ENCODE measurements around the gene DLGAP4.
"Not testable (repeated sequence)": the region's sequence is repeated elsewhere in the genome, so short reads cannot be mapped to it uniquely, and the experiment has no call there.

The DLGAP4 gene

DNA sequence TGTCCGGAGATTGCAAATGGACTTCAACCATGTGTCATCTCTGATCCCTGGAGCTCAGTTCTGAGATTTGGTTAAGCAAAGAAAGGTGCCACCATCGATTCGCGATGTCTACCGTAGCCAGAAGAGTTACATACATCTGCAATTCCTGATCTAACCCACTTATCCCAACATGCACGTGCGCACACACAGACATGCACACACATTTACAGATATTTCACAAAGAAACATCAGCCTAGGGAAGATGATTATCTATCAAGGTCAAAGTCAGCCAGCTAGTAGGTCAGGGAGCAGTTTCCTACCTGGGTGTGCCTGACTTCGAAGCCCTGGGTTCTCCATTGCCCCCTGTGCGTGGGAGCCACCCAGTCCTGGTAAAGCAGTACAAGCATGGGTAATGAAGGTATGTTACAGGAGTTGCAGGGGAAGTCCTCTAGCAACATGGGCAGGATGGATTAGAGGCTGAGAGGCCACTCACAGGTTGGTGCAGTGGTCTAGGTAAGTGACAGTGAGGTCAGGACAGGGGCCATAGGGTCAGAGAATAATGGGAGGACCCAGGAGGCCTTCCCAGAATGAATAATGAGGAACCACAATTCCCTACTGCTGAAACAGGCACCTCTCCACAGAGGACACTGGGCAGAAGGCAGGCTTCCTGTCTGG, 150.0 kb downstream of the DLGAP4 start:
- DNase-seq: no peak

DNA sequence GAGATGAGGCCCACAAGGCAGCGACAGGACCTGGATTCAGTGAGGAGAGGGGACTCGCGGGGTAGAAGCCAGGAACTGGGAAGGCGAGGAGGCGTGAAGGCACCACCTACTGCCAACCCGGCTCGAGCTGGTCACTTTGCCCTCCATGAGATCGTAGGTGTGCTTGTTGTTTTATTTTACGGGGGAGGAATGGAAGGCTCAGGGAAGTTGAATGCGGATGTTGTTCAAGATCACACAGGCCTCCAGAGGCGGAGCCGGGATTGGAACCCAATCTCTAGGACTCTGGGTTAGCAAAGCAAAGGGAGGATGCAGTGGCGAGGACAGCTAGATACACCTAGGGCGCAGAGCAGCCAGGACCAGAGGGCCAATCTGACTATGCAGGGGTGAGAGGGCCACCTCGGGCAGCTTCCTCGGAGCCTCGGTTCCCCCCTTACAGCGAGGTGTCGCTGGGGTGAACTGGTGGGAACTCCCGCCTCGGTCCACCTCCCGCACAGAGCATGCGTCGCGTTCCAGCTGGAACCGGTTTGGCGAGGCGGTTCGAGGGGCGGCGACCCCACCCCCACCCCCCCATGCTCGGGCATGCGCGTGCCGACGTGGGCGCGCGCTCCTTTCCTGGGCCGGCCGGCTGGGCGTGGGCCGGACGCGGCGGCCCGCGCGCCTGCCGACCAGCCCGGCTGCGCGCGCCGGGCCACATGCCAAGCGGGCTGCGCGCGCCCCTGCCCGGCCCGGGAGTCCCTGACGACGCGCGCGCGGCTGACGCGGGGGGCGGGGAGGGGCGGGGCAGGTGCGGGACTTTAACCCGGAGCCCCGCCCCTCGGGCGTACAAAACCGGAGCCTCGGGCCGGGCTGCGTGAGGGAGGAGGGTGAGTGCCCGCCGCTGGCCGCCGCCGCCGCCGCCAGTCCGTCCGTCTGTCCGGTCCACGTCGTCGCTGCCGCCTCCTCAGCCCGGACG, 154.8 kb downstream of the DLGAP4 start:
- peak; percentile 76 to 98 (median 94) for DNase-seq

DNA sequence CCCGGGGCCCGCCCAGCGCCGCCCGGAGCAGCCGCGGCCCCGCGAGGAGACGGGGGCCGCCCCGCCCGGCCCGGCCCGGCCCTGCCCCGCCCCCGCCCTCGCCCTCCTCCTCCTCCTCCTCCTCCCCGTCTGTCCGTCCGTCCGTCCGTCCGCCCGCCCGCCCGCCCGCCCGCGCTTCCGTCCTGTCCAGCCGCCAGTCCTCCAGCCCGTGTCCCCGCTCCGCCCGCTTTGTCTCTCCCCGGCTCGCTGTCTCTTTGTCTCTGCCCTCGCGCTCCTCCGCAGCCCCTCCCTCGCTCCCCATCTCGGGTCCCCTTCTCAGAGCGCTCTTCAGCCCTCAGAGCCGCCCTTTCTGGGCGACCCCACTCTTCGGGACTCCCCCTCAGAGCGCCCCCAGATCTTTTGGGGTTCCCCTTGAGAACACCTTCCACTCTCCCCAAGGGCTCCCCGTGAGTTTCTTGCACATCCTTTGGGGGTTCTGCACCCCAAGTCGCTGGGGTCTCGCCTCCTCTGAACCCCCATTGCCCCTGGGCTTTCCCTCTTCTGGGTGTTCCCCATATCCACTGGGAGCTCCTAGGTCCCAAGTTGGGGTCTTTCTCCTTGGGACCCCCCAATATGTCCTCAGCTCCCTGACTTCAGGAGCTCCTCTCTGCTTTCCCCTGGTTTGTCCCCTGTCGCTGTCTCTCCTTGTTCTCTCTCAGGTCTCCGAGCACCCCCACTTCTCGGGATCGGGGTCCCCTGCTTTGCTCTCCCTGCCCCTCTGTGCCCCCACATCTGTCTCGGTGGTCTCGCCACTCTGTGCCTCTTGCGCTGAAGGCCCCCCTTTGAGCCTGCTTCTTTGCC, 155.7 kb downstream of the DLGAP4 start:
- peak in 6 of 14 donors; percentile 59 to 74 (median 66) for DNase-seq

DNA sequence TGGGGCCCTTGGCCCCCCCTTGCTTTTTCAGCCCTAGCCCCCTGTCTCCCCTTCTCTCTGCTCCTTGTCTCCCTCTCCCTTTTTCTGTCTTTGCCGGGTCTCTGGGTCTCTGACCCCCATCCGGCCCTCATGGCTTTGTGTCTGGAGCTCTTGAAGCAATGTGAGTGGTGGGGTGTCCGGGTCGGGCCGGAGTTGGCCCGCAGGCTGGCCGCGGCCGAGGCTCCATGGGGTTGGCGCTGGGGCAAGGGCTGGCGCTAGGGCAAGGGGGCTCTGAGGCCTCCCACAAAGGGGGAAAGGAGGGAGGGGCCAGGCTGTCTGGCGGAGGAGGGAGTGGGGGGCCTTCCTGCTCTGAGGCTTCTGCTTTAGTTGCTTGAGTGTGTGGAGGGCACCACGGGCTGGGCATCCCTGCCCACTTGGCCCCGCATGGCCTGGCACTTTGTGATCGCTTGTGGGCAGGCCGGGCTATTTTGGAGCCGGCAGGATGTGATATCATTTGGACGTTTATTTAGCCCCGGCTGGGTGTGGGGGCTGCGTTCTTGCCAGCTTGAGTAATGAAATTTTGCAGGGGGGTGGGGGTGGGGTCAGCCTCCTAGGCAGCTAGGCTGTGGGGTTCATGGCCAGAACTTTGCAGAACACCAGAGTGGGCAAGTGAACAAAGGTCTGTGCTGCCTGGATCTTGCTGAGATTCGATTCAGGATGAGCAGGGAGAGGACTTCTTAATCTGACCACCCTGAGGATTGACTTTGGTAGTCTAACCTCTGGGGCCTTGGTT, 156.5 kb downstream of the DLGAP4 start:
- DNase-seq: peak in 7 of 14 donors; percentile 7 to 60 (median 29)

DNA sequence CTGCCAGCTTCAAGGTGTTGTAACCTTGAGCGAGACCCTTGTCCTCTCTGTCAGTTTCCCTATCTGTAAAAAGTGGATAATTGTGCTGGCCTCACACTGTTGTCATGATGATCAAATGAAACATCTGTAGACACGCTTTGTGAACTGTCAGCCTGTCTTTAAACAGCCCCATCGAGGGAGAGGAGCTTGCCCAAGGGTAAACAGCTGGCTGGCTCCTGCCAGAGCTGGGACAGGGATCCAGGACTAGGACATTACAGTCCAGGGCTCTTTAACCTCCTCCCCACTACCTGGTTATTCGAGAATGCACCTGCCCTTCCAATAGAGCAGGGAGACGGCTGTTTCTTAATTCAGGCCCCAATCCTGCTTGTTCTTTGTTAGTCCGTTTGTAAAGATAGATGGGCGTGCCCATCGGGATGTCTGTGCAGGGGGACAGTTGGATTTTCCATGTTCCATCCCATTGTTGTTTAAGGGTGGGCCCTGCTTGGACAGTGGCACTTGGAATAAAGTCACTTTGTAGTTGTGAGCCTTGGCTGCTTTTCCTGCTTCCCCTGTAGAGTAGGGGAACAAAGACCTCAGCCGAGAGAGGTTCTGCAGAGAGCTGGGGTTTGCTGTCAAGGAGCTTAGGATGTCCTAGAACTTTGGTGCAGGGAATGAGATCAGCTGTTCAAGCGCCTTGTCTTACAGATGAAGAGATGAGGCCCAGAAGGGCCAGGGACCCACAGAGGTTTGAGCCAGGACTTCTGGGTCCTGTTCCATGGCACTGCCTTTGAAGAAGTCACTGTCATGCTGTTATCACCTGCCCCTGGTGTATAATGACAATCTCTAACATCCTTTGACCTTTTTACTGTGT, 157.3 kb downstream of the DLGAP4 start:
- DNase-seq: no peak

DNA sequence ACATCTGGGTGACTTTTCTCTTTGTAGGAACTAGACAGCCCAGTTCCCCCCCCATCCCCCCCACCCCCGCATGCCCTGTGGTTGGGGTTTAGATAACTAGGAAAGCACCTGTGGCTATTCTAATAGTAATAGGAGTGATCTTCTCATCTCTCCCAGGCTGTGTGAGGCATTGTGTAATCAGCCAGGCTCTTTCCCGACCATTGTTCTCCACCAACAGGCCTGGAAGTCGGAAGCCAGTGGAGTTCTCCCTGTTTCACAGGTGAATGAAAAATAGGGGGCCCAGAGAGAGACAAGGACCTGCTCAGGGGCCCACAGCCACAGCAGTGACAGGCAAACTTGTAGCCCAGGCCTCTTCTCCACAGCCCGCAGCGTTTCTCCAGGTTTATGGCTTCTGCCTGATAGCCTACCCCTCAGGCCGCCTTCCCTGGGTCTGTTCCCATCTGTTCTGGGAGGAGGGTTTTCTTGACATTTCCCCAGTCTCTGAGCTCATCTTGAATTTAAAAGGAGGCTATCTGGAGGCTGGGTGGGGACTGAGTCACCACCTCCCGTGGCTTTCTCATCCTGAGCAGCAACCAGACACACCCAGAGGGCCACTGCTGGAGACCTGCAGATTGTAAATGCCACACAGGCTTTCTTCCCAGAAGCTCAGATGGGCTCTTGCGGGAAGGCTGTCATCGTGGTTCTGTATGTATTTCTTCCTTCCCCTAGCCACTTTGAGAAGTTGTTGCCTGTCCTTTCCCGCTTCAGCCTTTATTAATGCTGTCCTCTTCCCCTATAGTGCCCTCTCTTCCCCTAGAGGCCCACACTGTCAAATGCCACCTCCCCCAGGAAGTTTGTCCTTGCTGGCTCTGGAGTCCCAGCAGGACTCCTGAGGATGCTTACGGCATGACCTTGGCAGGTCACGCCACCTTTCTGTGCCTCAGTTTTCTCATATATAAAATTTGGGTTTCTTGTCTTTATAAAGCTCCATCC, 159.3 kb downstream of the DLGAP4 start:
- peak in 2 of 14 donors; percentile 11 to 37 for DNase-seq

DNA sequence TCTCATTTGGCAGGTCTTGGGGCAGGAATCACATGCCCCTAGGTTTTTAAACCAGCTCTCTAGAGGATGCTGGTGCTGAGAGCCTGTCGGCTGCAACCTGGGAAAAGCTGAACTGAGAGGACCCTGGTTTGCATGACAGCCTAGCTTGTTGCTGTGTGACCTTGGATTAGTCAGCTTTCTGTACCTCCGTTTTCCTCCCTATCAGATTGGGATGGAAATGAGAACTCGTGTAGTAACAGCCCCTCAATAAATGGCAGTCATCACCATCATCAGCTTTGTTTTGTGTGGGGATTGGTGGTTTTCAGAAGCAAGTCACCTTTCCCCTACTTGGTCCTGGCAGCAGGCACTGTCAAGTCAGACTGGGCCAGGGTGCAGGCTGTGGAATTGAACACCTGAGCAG, 159.9 kb downstream of the DLGAP4 start:
- DNase-seq: no peak

DNA sequence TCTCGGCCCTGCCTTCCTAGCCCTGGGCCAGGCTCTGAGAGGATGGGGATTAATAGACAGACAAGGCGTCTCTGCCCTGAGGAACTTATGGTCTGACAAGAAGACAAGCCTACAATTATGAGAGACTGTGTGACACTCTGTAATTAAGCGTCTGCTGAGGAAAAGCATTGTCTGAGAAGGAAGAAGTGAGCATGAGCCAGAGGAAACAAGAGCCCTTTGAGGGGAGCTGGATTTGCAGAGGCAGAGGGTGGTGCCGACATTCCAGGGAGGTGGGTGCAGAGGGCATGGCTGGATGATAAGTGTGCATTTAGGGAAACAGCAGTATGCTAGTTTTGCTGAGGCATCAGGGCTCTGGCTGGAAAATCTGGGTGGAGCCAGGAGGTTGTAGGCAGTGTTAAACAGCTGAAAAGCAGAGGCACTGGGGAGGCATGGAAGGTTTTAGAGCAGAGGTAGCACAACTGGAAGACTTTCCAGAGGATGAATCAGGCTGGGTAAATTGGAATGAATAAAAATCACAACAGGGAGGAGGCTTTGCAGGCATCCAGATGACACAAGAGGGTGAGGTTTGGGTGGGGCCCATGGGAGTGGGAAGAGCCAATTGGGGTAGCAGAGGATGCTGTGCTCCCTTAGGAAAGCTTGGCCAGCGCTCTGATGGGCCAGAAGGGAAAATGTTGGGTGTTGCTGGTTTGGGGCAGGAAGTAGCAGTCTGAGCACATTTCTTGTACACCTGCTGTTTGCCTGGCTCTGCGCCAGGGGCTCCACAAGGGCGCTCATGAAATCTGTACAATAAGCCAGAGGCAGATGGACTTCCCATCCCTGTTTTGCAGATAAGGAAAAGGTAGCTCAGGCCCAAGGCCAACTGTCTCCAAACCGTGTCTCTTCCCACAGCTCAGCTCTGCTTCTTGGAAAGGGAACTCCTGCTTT, 161.2 kb downstream of the DLGAP4 start:
- DNase-seq: peak in 5 of 14 donors; percentile 10 to 87 (median 19)

DNA sequence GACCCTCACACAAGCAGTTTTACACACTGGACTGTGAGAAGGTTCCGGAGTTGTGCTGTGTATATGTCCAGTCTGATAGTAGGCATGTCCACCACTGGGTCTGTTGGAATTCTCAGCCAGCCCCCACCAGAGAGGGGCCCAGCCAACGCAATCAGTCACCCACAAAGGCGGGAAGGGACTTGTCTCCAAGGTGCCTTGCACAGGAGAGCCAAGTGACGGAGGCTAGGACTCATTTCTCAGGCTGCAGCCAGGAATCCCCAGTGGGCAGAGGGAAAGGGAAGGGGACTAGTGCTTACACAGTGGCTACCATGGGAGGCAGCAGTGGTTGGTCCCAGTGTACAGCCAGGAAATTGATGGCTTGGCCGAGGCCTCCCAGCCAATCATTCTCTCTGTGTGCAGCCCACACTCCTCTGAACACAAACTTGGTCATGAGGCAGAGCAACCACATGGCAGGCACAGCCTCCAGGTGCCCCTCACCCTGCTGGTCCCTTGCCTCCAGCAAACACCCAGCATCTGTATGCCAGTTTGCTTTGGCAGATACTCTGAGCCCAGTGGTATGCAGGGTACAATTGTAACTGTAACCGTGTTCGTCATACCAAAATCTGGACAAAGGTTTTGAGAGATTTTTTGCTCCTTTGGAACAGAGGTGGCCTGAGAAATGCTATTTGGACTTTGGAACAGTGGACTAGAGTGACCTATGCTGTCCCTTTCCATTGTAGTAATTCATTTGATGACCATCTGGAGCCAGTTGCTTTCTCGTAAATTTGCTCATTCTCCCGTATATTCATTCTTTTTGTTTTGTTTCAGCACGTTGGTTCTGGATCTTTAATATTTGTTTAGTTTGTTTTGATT, 162.2 kb downstream of the DLGAP4 start:
- DNase-seq: peak in 8 of 14 donors; percentile 14 to 70 (median 28)

DNA sequence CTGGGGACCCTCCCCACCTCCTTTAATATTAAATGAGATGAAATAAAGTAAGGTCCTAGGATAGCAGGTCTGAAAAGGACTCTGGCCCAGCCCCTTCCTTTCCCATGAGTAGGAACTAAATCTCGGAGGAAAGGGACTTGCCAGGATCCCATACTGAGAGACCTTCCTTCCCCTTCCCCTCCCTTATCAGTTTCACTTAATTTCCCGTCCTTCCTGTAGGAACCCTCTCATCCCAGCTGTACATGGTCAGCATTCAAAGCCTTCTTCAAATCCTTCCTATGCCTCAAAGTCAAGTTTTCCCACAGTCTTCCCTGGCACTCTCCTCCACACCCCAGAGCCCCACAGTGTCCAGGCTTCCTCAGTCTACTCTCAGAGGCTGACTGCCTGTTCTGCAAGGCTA, 163.8 kb downstream of the DLGAP4 start:
- DNase-seq: no peak

DNA sequence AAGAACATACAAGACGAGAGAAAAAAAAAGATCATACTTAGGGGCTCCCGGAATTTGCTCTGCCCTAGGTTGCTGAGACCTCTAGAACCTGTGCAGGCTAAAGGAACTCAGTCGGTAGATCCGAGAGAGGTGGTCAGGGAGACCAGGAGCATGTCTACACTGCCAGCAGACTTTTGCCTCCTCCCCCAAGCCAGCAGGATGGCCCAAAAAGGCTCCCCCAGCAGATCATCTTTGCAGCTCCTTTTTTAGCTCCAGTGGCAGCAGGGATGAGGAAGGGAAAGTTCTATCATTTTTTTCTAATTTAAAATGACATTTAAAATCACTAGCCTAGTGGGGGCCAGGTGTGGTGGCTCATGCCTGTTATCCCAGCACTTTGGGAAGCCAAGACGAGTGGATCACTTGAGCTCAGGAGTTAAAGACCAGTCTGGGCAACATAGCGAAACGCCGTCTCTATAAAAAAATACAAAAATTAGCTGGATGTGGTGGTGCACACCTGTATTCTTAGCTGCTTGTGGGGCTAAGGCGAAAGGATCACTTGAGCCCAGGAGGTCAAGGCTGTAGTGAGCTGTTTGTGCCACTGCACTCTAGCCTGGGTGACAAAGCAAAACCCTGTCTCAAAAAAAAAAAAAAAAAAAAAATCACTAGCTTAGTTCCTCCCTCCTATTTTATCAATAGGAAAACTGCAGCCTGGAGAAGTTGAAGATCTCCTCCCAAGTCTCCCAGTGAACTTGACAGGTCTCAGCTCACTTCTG, 165.9 kb downstream of the DLGAP4 start:
- DNase-seq: no peak

DNA sequence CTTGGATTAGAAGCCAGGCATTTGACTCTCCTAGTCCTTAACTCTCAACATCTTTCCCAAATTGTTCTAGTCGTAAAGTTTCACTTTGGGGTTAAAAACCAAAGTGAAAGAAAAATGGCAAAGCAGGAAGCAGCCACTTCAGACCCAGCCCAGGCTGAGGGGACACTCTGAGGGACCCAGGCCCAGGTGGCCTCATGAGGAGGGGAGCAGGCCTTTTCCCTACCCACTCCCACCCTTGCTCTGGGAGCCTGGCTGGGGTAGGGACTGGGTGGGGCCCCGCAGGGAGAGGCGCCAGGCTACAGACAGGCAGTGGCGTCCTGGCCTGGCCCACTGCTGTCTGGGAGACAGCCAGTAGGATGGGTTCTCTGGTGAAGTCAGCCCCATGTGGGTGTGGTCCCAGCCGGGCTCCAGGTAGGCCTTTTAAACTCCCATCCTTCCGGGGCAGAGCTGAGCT, 166.5 kb downstream of the DLGAP4 start:
- DNase-seq: no peak

DNA sequence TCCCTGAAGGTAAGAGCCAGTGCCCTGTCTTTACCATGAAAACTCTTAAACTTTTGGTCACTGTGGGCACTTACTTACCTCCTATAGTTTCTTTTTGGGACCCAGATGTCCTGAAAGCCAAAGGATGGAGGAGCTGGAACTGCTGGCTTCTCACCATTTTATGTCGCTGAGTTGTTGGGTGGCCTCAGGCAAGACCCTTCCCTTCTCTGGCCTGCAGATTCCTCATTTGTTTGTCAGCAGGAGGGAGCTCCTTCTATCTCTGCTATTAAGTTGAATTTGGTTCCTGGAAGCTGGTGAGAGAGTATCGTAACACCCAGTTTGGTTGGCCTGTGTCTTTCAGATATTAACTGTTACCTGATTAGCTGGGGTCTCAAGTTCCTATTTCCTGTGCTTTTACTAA, 167.0 kb downstream of the DLGAP4 start:
- DNase-seq: no peak

DNA sequence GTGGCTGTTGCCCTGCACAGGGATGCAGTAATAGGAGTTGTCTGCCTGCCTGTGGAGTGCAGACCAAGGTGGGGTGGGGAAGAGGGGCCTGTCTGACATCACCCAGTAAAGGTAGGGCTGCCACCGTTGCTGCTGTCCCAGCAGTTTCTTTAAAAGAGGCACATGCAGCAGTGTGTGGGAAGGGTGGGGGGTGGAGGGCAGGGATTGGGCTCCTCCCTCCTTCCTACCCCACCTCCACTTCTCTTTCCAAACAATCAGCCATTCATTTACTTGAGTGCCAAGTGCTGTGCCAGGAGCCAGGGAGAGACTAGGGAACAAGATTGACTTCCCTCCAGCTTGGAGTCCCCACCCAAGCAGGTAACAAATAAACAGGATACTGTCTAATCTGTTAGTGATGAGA, 168.4 kb downstream of the DLGAP4 start:
- no peak for DNase-seq

DNA sequence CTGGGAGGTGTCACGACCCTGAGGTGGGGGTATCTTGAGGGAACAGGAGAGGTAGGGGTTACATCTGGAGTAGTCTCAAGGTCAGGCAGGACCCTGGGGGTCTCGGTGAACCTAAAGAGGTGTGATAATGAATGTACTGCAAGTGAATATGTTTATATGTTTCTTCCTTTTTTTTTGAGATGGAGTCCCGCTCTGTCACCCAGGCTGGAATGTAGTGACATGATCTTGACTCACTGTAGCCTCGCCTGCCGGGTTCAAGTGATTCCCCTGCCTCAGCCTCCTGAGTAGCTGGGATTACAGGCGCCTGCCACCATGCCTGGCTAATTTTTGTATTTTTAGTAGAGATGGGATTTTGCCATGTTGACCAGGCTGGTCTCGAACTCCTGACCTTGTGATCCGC, 168.9 kb downstream of the DLGAP4 start:
- not testable (repeated sequence) for DNase-seq

DNA sequence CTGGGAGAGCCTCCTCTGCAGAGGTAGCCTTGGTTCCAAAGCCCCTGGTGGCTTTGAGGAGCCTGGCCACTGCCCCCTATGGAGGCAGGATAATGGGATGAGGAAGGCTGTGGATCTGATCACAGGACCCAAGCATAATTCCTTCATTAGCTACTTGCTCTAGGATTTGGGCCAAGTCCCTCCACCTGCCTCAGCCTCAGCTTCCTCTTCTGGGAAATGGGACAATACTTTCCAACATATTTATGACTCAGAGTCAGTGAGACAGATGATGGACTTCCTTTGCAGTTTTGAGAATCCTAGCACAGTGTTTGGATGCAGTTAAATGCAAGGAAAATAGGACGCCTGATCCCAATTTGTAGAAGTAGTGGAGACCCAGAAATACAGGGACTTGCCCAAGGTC, 171.3 kb downstream of the DLGAP4 start:
- DNase-seq: no peak

Measured in C1 segment of cervical spinal cord (tissue), 14 donors.